PFSK-1 (cell line): ENCODE data around the gene HELZ.

Experiments
- POLR2AphosphoS5 ChIP-seq: IDR thresholded peaks from 2 replicates; pipeline ENCODE4 v1.6.1; 2012; ENCODE audit warnings: low read depth, mild to moderate bottlenecking, control low read depth, low read length, moderate library complexity
- TF ChIP-seq, protein P1 (sequence below), 2 experiments: IDR thresholded peaks; 2 replicates each; pipeline versions ENCODE4 v1.6.1 to v1.8.0; 2011 to 2012; ENCODE audit warnings: low read depth in 2 of 2, low read length in 2 of 2, control low read depth in 1 of 2, inconsistent platforms in 1 of 2, mild to moderate bottlenecking in 1 of 2, moderate library complexity in 1 of 2; ENCODE audit not compliant: insufficient read depth in 1 of 2

DNA sequence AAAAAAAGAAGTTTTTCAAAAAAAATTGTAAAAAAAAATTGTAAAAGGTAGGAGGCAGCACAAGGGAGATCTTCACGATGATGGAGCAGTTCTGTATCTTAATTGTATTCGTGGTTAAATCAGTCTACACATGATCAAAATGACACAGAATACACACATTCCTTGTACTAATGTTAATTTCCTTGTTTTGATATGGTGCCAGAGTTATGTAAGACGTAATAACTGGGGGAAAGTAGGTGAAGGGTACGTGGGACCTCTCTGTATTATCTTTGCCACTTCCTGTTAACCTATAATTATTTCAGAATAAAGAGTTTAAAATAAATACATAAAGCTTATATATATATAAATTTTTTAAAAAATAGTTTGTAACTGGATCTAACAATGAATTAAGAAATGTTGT is 36.8 kb downstream of the HELZ start:
- TF ChIP-seq, protein P1, sequence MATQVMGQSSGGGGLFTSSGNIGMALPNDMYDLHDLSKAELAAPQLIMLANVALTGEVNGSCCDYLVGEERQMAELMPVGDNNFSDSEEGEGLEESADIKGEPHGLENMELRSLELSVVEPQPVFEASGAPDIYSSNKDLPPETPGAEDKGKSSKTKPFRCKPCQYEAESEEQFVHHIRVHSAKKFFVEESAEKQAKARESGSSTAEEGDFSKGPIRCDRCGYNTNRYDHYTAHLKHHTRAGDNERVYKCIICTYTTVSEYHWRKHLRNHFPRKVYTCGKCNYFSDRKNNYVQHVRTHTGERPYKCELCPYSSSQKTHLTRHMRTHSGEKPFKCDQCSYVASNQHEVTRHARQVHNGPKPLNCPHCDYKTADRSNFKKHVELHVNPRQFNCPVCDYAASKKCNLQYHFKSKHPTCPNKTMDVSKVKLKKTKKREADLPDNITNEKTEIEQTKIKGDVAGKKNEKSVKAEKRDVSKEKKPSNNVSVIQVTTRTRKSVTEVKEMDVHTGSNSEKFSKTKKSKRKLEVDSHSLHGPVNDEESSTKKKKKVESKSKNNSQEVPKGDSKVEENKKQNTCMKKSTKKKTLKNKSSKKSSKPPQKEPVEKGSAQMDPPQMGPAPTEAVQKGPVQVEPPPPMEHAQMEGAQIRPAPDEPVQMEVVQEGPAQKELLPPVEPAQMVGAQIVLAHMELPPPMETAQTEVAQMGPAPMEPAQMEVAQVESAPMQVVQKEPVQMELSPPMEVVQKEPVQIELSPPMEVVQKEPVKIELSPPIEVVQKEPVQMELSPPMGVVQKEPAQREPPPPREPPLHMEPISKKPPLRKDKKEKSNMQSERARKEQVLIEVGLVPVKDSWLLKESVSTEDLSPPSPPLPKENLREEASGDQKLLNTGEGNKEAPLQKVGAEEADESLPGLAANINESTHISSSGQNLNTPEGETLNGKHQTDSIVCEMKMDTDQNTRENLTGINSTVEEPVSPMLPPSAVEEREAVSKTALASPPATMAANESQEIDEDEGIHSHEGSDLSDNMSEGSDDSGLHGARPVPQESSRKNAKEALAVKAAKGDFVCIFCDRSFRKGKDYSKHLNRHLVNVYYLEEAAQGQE (IDR thresholded peaks at IDR 0.05; ENCODE audit: insufficient read depth in 1 of 2, low read depth in 2 of 2, low read length in 2 of 2), result no peak
- TF ChIP-seq POLR2AphosphoS5, result no peak
